Glutamatergic neuron (in vitro differentiated cells): ENCODE results near the gene ALKBH3. TPM values are rescaled to one million over a fixed set of nuclear protein-coding genes. Genes with fewer than 3 reads are reported as not detected.

ENCODE experiments used
- DNase-seq: peaks from one replicate; pipeline ENCODE4 v3.0.0; 2022
- H3K27ac Mint-ChIP-seq: one replicate; pipeline ENCODE4 v1.8.0; 2020; ENCODE audit warnings: mild to moderate bottlenecking, mixed read lengths, inconsistent platforms; ENCODE audit not compliant: unreplicated experiment
- H3K27me3 Mint-ChIP-seq: one replicate; pipeline ENCODE4 v1.8.0; 2020; ENCODE audit warnings: mild to moderate bottlenecking, moderate library complexity, mixed read lengths, inconsistent platforms; ENCODE audit not compliant: unreplicated experiment
- H3K36me3 Mint-ChIP-seq: one replicate; pipeline ENCODE4 v1.8.0; 2020; ENCODE audit warnings: mild to moderate bottlenecking, mixed read lengths, inconsistent platforms; ENCODE audit not compliant: unreplicated experiment
- H3K4me1 Mint-ChIP-seq: one replicate; pipeline ENCODE4 v1.8.0; 2020; ENCODE audit warnings: mild to moderate bottlenecking, low read depth, mixed read lengths, inconsistent platforms; ENCODE audit not compliant: unreplicated experiment
- H3K4me3 Mint-ChIP-seq: one replicate; pipeline ENCODE4 v1.8.0; 2020; ENCODE audit warnings: mild to moderate bottlenecking, mixed read lengths, inconsistent platforms; ENCODE audit not compliant: unreplicated experiment
- H3K9me3 Mint-ChIP-seq: one replicate; pipeline ENCODE4 v1.8.0; 2020; ENCODE audit warnings: mild to moderate bottlenecking, moderate library complexity, mixed read lengths, inconsistent platforms; ENCODE audit not compliant: unreplicated experiment
- CTCF ChIP-seq: fragments of 200-600 bp; sonication (generic); IDR thresholded peaks from one replicate; pipeline ENCODE4 v1.5.0; 2021; ENCODE audit not compliant: partially characterized antibody, unreplicated experiment
- total RNA-seq: library from RNA; stranded (reverse); fragmentation: NEBNext Ultra II Directional; extraction: Animal tissue kit (Norgen Biotek cat#: 25700); gene quantifications from one replicate; pipeline ENCODE4 v1.2.1, GENCODE V29; 2021; ENCODE audit not compliant: unreplicated experiment

Gene ALKBH3
- total RNA-seq, 1 donor from 2014 or later, result 30.4 TPM

DNA sequence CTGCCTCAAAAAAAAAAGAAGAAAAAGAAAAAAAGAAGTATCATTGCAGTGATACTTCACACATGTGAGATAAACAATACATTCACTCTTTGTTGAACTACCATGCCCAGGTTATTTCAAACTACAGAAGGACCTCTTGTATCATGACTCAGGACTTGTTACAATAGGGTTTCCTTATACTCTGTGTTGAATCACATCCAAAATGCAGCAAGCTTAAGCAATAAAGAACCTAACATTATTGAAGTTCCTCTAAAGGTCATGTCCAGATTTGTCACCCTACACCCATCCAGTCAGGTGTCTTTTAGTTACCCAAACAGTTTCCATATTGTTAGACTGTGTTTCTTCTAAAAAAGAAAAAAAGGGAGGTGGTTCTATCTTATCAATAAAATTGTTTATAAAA lies 26.9 kb upstream of the ALKBH3 start:
- H3K36me3 Mint-ChIP-seq, result no peaks in the 10 kb centered on the region
- TF ChIP-seq CTCF, result no peak
- H3K9me3 Mint-ChIP-seq, result peaks cover 1% of the 10 kb centered on the region
- no peak for DNase-seq
- no peak overlapping the region for H3K4me3 Mint-ChIP-seq
- no peaks in the 10 kb centered on the region for H3K27me3 Mint-ChIP-seq
- no peaks in the 10 kb centered on the region for H3K4me1 Mint-ChIP-seq
- no peak overlapping the region for H3K27ac Mint-ChIP-seq

DNA sequence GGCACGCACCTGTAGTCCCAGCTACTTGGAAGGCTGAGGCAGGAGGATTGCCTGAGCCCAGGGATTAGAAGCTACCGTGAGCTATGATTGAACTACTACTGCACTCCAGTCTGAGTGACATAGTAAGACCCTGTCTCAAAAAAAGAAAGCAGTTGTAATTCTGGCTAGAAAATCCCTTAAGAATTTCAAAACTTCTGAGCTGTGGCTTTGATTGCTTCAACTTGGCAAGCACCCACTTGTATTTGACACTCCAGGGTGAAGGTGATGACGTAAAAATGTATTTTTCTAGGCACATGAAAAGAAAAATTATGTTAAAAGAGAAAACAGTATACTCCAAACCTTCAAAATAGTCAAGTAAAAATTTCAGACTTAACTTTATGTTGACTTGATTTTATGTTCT lies 23.6 kb upstream of the ALKBH3 start:
- DNase-seq, result no peak
- no peaks in the 10 kb centered on the region for H3K9me3 Mint-ChIP-seq
- H3K4me3 Mint-ChIP-seq, result no peak overlapping the region
- H3K4me1 Mint-ChIP-seq, result no peaks in the 10 kb centered on the region
- H3K27ac Mint-ChIP-seq, result no peak overlapping the region
- no peaks in the 10 kb centered on the region for H3K36me3 Mint-ChIP-seq
- no peaks in the 10 kb centered on the region for H3K27me3 Mint-ChIP-seq
- no peak for TF ChIP-seq CTCF

- Mint-ChIP-seq H3K9me3 (no peaks in the 10 kb centered on the region), H3K27me3 (no peaks in the 10 kb centered on the region), H3K36me3 (no peaks in the 10 kb centered on the region), H3K4me3 (no peak overlapping the region), H3K27ac (no peak overlapping the region), H3K4me1 (no peaks in the 10 kb centered on the region)
- TF ChIP-seq CTCF, result no peak
- no peak for DNase-seq
These were observed 19.5 kb upstream of the ALKBH3 start for GRCh38 chr11:43861141-43861540.

DNA sequence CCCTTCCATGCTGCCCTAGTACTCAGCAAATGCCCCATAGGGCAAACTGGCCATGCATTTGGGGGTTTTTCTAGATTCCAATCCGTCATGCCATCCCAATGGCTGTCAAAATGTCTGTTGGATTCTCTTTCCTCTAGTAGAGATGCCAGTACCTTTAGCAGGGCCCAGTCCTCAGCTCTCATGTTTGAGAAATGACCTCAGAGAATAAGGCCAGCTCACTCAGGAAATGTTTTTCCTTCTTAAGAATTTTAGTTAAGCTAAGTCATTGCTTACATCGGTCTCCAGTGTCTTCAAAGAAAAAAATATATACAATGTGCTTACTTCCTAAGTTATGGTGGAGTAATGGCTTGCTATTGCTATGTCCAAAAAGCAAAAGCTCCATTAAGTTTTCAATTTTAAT lies 14.1 kb upstream of the ALKBH3 start:
- TF ChIP-seq CTCF, result no peak
- Mint-ChIP-seq H3K27me3 (peaks cover 2% of the 10 kb centered on the region), H3K27ac (no peak overlapping the region), H3K36me3 (no peaks in the 10 kb centered on the region), H3K4me3 (no peak overlapping the region), H3K4me1 (no peaks in the 10 kb centered on the region), H3K9me3 (no peaks in the 10 kb centered on the region)
- DNase-seq, result no peak

DNA sequence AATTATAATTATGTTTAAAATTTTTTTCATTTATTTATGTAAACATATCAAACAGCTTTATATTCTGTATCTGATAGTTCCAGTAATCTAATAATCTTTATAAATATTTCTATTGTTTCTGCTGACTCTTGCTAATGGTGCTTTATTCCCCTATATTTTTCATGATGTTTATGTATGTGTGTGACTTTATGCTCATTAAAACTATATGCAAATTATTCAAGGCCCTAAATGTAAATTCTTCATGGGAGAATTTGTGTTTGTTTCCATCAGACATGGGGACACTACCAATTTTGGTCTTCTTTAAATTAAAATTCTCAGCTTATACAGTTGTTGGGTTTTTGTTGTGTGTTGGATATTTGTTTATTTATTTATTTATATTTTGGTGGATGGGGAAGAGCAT lies 13.7 kb upstream of the ALKBH3 start:
- no peaks in the 10 kb centered on the region for H3K36me3 Mint-ChIP-seq
- no peak for DNase-seq
- H3K4me1 Mint-ChIP-seq, result no peaks in the 10 kb centered on the region
- no peak overlapping the region for H3K27ac Mint-ChIP-seq
- no peak for TF ChIP-seq CTCF
- H3K4me3 Mint-ChIP-seq, result no peak overlapping the region
- H3K27me3 Mint-ChIP-seq, result peaks cover 5% of the 10 kb centered on the region
- no peaks in the 10 kb centered on the region for H3K9me3 Mint-ChIP-seq
